ENCODE results near the gene PC.

PC gene

GRCh38 chr11:66863428-66864125 is 94.6 kb downstream of the PC start:
- no peak for DNase-seq

- no peak for DNase-seq
Observed at GRCh38 chr11:66862559-66863037, 95.6 kb downstream of the PC start.

- no peak for DNase-seq
Observed at GRCh38 chr11:66861774-66862558, 96.2 kb downstream of the PC start.

GRCh38 chr11:66861038-66861773 is 97.0 kb downstream of the PC start:
- no peak for DNase-seq

- no peak for DNase-seq
Observed at GRCh38 chr11:66860449-66860831, 97.7 kb downstream of the PC start.

- no peak for DNase-seq
Observed at GRCh38 chr11:66859686-66860448, 98.3 kb downstream of the PC start.

- DNase-seq = no peak
Observed at GRCh38 chr11:66858939-66859685, 99.1 kb downstream of the PC start.

- no peak for DNase-seq
Observed at GRCh38 chr11:66858186-66858938, 99.8 kb downstream of the PC start.

GRCh38 chr11:66857927-66858185 is 100.3 kb downstream of the PC start:
- DNase-seq = no peak

- DNase-seq = no peak
Observed at GRCh38 chr11:66857234-66857926, 100.8 kb downstream of the PC start.

GRCh38 chr11:66856496-66857233 is 101.5 kb downstream of the PC start, which contains the start of gene LRFN4:
Gene LRFN4, plus strand, starts transcription at chr11:66857064. Its CDS starts 681 bp downstream, at chr11:66857745.
- no peak for DNase-seq

GRCh38 chr11:66855574-66856495 is 102.3 kb downstream of the PC start:
- peak; percentile 85 for DNase-seq

- no peak for DNase-seq
Observed at GRCh38 chr11:66854729-66855211, 103.4 kb downstream of the PC start.

GRCh38 chr11:66854231-66854661 is 103.9 kb downstream of the PC start:
- DNase-seq = no peak

GRCh38 chr11:66853242-66854229 is 104.6 kb downstream of the PC start:
- DNase-seq = no peak

- DNase-seq = no peak
Observed at GRCh38 chr11:66852466-66853241, 105.5 kb downstream of the PC start.
